K562 (cell line): ENCODE data around the gene AASS. TPM values are rescaled to one million over a fixed set of nuclear protein-coding genes. Genes with fewer than 3 reads are reported as not detected.

Experiments
- ATAC-seq: fragments of 200-7000 bp; cut with Tn5 transposase; 3 replicates; pipeline ENCODE4 v1.9.1; 2020; ENCODE audit warnings: moderate library complexity
- BruUV-seq: library from RNA; stranded (reverse); fragments of 400-500 nt; replicated peaks from 2 replicates; lab custom pipeline; 2021; lab: Mats Ljungman, UMichigan
- CTCF ChIA-PET: fragments of 300-600 bp; formaldehyde crosslinking; extraction: SDS; loops from one replicate; lab custom pipeline; 2021; ENCODE audit warnings: low intra/inter-chr PET ratio; lab: Yijun Ruan, JAX
- POLR2A ChIA-PET: fragments of 300-600, 350-650 bp; sonication (Branson Sonifier 250); formaldehyde crosslinking; extraction: SDS; loops from one replicate; lab custom pipeline; 2021; ENCODE audit warnings: antibody characterized with exemption, inconsistent platforms; lab: Yijun Ruan, JAX
- DNase-seq, 4 experiments: peaks; one replicate each; pipeline versions ENCODE4 v3.0.0 to v3.0.0-alpha.2; 2011 to 2018; ENCODE audit warnings: low spot score in 3 of 4, mixed read lengths in 3 of 4; ENCODE audit errors: extremely low read depth in 1 of 4
- FAIRE-seq: peaks from 2 replicates; lab custom pipeline; 2011; peaks lifted over from hg19 to GRCh38; lab: Jason Lieb, UNC
- H2AFZ ChIP-seq: 2 replicates; pipeline ENCODE4 v1.6.0; 2011; ENCODE audit warnings: low read depth, low read length, control low read depth, inconsistent platforms
- H3K27ac ChIP-seq: fragments of 200-600 bp; 3 replicates; pipeline ENCODE4 v1.8.0; 2011; ENCODE audit warnings: low read depth, mild to moderate bottlenecking, control low read depth, inconsistent platforms, low read length, moderate library complexity, mixed read lengths; ENCODE audit errors: extremely low read depth
- H3K27me3 ChIP-seq, 2 experiments: fragments of 300-600 bp in 1 of 2; 2 replicates in 1 of 2; 3 replicates in 1 of 2; pipeline versions ENCODE4 v1.6.0 to v1.8.0; 2011; ENCODE audit warnings: inconsistent platforms in 2 of 2, low read length in 2 of 2, mild to moderate bottlenecking in 1 of 2, mixed read lengths in 1 of 2, moderate library complexity in 1 of 2; ENCODE audit not compliant: control insufficient read depth in 2 of 2, insufficient read depth in 2 of 2
- H3K36me3 ChIP-seq: fragments of 300-600 bp; 3 replicates; pipeline ENCODE4 v1.8.0; 2011; ENCODE audit warnings: mild to moderate bottlenecking, low read length, inconsistent platforms; ENCODE audit not compliant: control insufficient read depth, insufficient read depth
- H3K4me1 ChIP-seq, 2 experiments: fragments of 200-600 bp in 1 of 2; replicated peaks in 1 of 2; 2 replicates in 1 of 2; 3 replicates in 1 of 2; pipeline versions ENCODE4 v1.5.1 to v1.8.0; 2011; ENCODE audit warnings: inconsistent platforms in 2 of 2, low read length in 2 of 2, mild to moderate bottlenecking in 1 of 2, mixed read lengths in 1 of 2, moderate library complexity in 1 of 2; ENCODE audit not compliant: control insufficient read depth in 2 of 2, insufficient read depth in 2 of 2
- H3K4me2 ChIP-seq: 2 replicates; pipeline ENCODE4 v1.6.1; 2011; ENCODE audit warnings: low read length, control low read depth, inconsistent platforms, mixed read lengths; ENCODE audit not compliant: insufficient read depth
- H3K4me3 ChIP-seq: fragments of 200-600 bp; sonication (generic), shearing (Covaris generic); 2 replicates; pipeline ENCODE4 v1.5.1; 2016; ENCODE audit warnings: control low read depth, inconsistent platforms
- H3K79me2 ChIP-seq: fragments of 200-600 bp; 3 replicates; pipeline ENCODE4 v1.8.0; 2011; ENCODE audit warnings: low read length, inconsistent platforms; ENCODE audit not compliant: control insufficient read depth, insufficient read depth
- H3K9ac ChIP-seq, 2 experiments: 2 replicates each; pipeline versions ENCODE4 v1.6.0 to v1.6.1; 2011; ENCODE audit warnings: low read depth in 2 of 2, low read length in 2 of 2, control low read depth in 1 of 2, inconsistent platforms in 1 of 2, mild to moderate bottlenecking in 1 of 2, mixed read lengths in 1 of 2; ENCODE audit not compliant: insufficient read depth in 1 of 2
- H3K9me1 ChIP-seq: one replicate; pipeline ENCODE4 v1.6.0; 2011; ENCODE audit warnings: inconsistent platforms, mild to moderate bottlenecking, low read length, moderate library complexity; ENCODE audit not compliant: control insufficient read depth, insufficient read depth
- H3K9me3 ChIP-seq: replicated peaks from 2 replicates; pipeline ENCODE4 v1.5.1; 2011; ENCODE audit warnings: low read depth, low read length, inconsistent platforms; ENCODE audit not compliant: control insufficient read depth, insufficient read depth
- H4K20me1 ChIP-seq: replicated peaks from 2 replicates; pipeline ENCODE4 v1.6.1; 2011; ENCODE audit warnings: low read length, inconsistent platforms, mixed read lengths; ENCODE audit not compliant: control insufficient read depth, insufficient read depth
- ATF6 ChIP-seq: sonication (generic); formaldehyde crosslinking; IDR thresholded peaks from 2 replicates; pipeline ENCODE4 v1.4.0; 2020; ENCODE audit warnings: mild to moderate bottlenecking, missing genetic modification reagents
- CAMTA2 ChIP-seq: fragments of 250-450 bp; sonication (Bioruptor Pico); conservative IDR thresholded peaks from 2 replicates; pipeline ENCODE4 v1.5.1; 2022
- CEBPB ChIP-seq: fragments of 450-650 bp; IDR thresholded peaks from 2 replicates; pipeline ENCODE4 v1.6.1; 2016; ENCODE audit warnings: missing genetic modification characterization, missing compliant biosample characterization
- CEBPG ChIP-seq, 3 experiments: fragments of 200-800 bp in 1 of 3; sonication (Bioruptor generic) in 1 of 3; sonication (generic) in 1 of 3; formaldehyde crosslinking in 1 of 3; IDR thresholded peaks in 2 of 3; conservative IDR thresholded peaks in 1 of 3; 2 replicates each; pipeline versions ENCODE4 v1.6.1 to v1.8.0; 2016 to 2022; ENCODE audit warnings: missing compliant biosample characterization in 2 of 3, missing genetic modification characterization in 2 of 3, mild to moderate bottlenecking in 1 of 3, missing genetic modification reagents in 1 of 3
- HDAC3 ChIP-seq: fragments of 450-650 bp; IDR thresholded peaks from 2 replicates; pipeline ENCODE4 v1.6.1; 2018; ENCODE audit warnings: borderline replicate concordance, mild to moderate bottlenecking, moderate library complexity; ENCODE audit not compliant: partially characterized antibody
- SAP30 ChIP-seq: fragments of 200-600 bp; sonication (generic); IDR thresholded peaks from 2 replicates; pipeline ENCODE4 v1.6.1; 2012; ENCODE audit warnings: borderline replicate concordance, low read depth, mild to moderate bottlenecking, moderate library complexity, low read length, control low read depth, inconsistent platforms; ENCODE audit not compliant: insufficient read depth, poor library complexity, severe bottlenecking
- ZNF134 ChIP-seq: fragments of 250-450 bp; sonication (Bioruptor Pico); conservative IDR thresholded peaks from 2 replicates; pipeline ENCODE4 v1.4.0; 2020
- WGBS: fragments of 100-300 bp; shearing (Covaris generic); methylation state at CpG from one replicate; pipeline ENCODE4 v1.1.6; 2016; ENCODE audit warnings: low coverage, mixed read lengths; ENCODE audit not compliant: insufficient coverage; ENCODE audit errors: missing lambda C conversion rate; 5-methylcytosine and 5-hydroxymethylcytosine counted together
- in situ Hi-C: fragments of 300-500 bp; cut with MboI; formaldehyde crosslinking; loops from 4 replicates; pipeline ENCODE4 v1.15.0; 2018; ENCODE audit warnings: inconsistent platforms, mixed read lengths
- intact Hi-C: fragments of 100-400 bp; cut with micrococcal nuclease; formaldehyde crosslinking; loops from 2 replicates; pipeline ENCODE4 v1.14.2; 2022
- polyA plus RNA-seq, 8 experiments: library from polyadenylated mRNA; depleted of rRNA in 4 of 8; stranded (reverse) in 5 of 8; unstranded in 3 of 8; fragments of >200 nt; fragmentation: Nextera tagmentation in 2 of 8; fragmentation: Illumina TruSeq in 1 of 8; extraction: Ambion mirVana in 2 of 8; extraction: Trizol in 1 of 8; gene quantifications; 2 replicates each; pipeline versions ENCODE4 v1.2.1 to v1.2.3, GENCODE V29; 2011 to 2014; ENCODE audit warnings: inconsistent platforms in 1 of 8, missing spikeins in 1 of 8
- total RNA-seq, 7 experiments: library from RNA; depleted of rRNA in 6 of 7; stranded (reverse); fragments of >200 nt in 6 of 7; fragmentation: Illumina TruSeq in 2 of 7; extraction: Trizol in 2 of 7; gene quantifications; 2 replicates each; pipeline versions ENCODE4 v1.2.1 to v1.2.3, GENCODE V29; 2011 to 2021; ENCODE audit warnings: low replicate concordance in 1 of 7
- TF ChIP-seq, protein P1 (sequence below): fragments of 450-650 bp; IDR thresholded peaks from 2 replicates; pipeline ENCODE4 v1.6.1; 2016; ENCODE audit warnings: antibody characterized with exemption
- TF ChIP-seq, protein P2 (sequence below), 3 experiments: IDR thresholded peaks in 2 of 3; conservative IDR thresholded peaks in 1 of 3; 2 replicates each; pipeline ENCODE4 v1.5.1; 2011 to 2012; ENCODE audit warnings: low read length in 3 of 3, mild to moderate bottlenecking in 3 of 3, control low read depth in 2 of 3, improper control_type of control experiment in 1 of 3, inconsistent platforms in 1 of 3, low read depth in 1 of 3, mixed read lengths in 1 of 3, moderate library complexity in 1 of 3; ENCODE audit not compliant: insufficient read depth in 2 of 3

Gene AASS
- total and polyA plus RNA-seq, 9 of the 15 experiments (the other 6 are each of a cell fraction or from before 2014, with no cell fraction given), result 0.04 to 0.38 (median 0.07) TPM; not detected in 6

DNA sequence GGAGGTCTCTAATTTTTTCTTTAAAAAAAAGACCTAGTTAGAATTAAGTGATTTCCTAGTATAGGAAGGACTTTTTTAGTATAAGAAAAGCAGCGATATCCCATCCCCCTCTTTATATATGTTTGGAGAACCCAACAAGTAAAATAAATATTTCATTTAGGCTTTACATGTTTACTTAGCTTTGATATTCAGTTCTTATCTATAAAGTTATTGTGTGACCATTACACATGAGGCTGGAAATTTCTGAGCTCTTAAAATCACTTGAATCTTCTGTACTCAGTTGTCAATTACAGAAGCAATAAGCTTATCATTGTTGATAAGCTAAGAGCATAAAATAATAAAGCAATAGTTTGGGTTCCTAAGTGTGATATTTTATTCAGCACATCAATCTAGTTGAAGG, 89.7 kb downstream of the AASS start (continued):
- TF ChIP-seq, protein P1, sequence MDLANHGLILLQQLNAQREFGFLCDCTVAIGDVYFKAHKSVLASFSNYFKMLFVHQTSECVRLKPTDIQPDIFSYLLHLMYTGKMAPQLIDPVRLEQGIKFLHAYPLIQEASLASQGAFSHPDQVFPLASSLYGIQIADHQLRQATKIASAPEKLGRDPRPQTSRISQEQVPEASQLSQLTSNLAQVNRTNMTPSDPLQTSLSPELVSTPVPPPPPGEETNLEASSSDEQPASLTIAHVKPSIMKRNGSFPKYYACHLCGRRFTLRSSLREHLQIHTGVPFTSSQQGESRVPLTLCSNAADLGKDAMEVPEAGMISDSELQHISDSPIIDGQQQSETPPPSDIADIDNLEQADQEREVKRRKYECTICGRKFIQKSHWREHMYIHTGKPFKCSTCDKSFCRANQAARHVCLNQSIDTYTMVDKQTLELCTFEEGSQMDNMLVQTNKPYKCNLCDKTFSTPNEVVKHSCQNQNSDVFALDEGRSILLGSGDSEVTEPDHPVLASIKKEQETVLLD, result no peak
- TF ChIP-seq CAMTA2 (CRISPR knock-in tag), result no peak

DNA sequence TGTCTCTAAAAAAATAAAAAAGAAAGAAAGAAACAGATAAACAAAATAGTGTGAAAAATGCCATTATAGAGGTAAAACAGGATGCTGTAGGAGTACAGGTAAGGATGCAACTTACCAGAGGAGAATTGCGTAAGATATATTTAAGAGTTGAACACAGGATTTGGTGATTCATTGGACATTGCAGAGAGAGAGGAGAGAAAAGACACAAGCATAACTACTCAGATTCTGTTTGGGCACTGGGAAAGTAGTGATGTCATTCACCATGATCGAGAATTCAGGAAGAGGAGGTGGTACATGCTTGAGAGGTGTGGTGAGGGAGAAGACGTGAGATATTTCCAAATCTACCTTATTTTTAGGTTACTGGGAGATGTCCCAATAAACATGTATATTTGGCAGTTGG, 97.6 kb downstream of the AASS start:
- H3K79me2 ChIP-seq, result no peaks in the 10 kb centered on the region

More for the DNA sequence above, 97.6 kb downstream of the AASS start:
- DNase-seq (no peak), FAIRE-seq (no peak), ATAC-seq (no peak)
- ChIA-PET POLR2A (interaction anchor here (0.6 kb wide), 1 partner anchor 9 kb away, joined by 3 read pairs; no protein-coding TSS in a partner anchor), CTCF (no interaction called here)
- H4K20me1 ChIP-seq, result no peaks in the 10 kb centered on the region
- in situ Hi-C loops (no loop called here), intact Hi-C loops (no loop called here)
- no peaks in the 10 kb centered on the region for H3K4me1 ChIP-seq
- WGBS, result 0% methylated on average over 3 of the region's 3 CpGs
- TF ChIP-seq, protein P2, sequence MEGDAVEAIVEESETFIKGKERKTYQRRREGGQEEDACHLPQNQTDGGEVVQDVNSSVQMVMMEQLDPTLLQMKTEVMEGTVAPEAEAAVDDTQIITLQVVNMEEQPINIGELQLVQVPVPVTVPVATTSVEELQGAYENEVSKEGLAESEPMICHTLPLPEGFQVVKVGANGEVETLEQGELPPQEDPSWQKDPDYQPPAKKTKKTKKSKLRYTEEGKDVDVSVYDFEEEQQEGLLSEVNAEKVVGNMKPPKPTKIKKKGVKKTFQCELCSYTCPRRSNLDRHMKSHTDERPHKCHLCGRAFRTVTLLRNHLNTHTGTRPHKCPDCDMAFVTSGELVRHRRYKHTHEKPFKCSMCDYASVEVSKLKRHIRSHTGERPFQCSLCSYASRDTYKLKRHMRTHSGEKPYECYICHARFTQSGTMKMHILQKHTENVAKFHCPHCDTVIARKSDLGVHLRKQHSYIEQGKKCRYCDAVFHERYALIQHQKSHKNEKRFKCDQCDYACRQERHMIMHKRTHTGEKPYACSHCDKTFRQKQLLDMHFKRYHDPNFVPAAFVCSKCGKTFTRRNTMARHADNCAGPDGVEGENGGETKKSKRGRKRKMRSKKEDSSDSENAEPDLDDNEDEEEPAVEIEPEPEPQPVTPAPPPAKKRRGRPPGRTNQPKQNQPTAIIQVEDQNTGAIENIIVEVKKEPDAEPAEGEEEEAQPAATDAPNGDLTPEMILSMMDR (IDR thresholded peaks at IDR 0.05 in 2 of 3, conservative IDR thresholded peaks at IDR 0.05 in 1 of 3; ENCODE audit: insufficient read depth in 2 of 3, low read depth in 1 of 3, low read length in 3 of 3), result no peak
- no peak for TF ChIP-seq ZNF134 (CRISPR knock-in tag)
- no peak for TF ChIP-seq SAP30
- no peak for TF ChIP-seq CEBPG (CRISPR knock-in tag; IDR thresholded peaks at IDR 0.05)
- peak in 1 of 2 experiments; percentile 44; a peak in 1 of 4 replicates for TF ChIP-seq CEBPG (tag; conservative IDR thresholded peaks at IDR 0.05 in 1 of 2, IDR thresholded peaks at IDR 0.05 in 1 of 2)
- TF ChIP-seq ATF6 (CRISPR knock-in tag), result no peak
- TF ChIP-seq CEBPB (tag), result peak; percentile 19; the same call in 1 of the 2 replicates
- no peak for TF ChIP-seq HDAC3
- no TSS peak for BruUV-seq
- H3K27me3 ChIP-seq, result no peaks in the 10 kb centered on the region
- 0 out of 2 replicates have a peak, but pooled peaks cover 2% of the 10 kb centered on the region for H3K9me3 ChIP-seq
- H3K4me3 ChIP-seq, result no peak overlapping the region
- H3K27ac ChIP-seq, result no peak overlapping the region
- no peaks in the 10 kb centered on the region for H3K36me3 ChIP-seq
- H3K9ac ChIP-seq, result no peak overlapping the region
- no peaks in the 10 kb centered on the region for H3K9me1 ChIP-seq
- H3K4me2 ChIP-seq, result no peak overlapping the region
- H2AFZ ChIP-seq, result no peak overlapping the region
